Gastroesophageal sphincter (tissue), 4 donors: ENCODE data around the gene VAV2. TPM values are rescaled to one million over a fixed set of nuclear protein-coding genes. Genes with fewer than 3 reads are reported as not detected.
A peak's percentile ranks its signal among the peaks of the same experiment; 100 is the strongest.

Experiments
- ATAC-seq: fragments of 150-250 bp; one replicate; pipeline ENCODE4 v1.9.1; 2016; ENCODE audit warnings: mild to moderate bottlenecking, moderate library complexity
- H3K27ac ChIP-seq, 4 donors: fragments of 200-600 bp; sonication (generic) in 3 of 4; 1 replicate in 3 of 4; 2 replicates in 1 of 4; pipeline ENCODE4 v1.5.1; 2016 to 2019
- H3K27me3 ChIP-seq: fragments of 200-600 bp; sonication (generic); one replicate; pipeline ENCODE4 v1.5.1; 2019
- H3K36me3 ChIP-seq, 2 donors: fragments of 200-600 bp; sonication (generic); one replicate each; pipeline ENCODE4 v1.5.1; 2019; ENCODE audit warnings: control low read depth in 1 of 2
- H3K4me1 ChIP-seq, 3 donors: fragments of 200-600 bp; sonication (generic); 1 replicate in 2 of 3; 2 replicates in 1 of 3; pipeline ENCODE4 v1.5.1; 2016 to 2019; ENCODE audit warnings: control low read depth in 2 of 3
- H3K4me3 ChIP-seq, 2 donors: fragments of 200-600 bp; sonication (generic); one replicate each; pipeline ENCODE4 v1.5.1; 2019; ENCODE audit warnings: mild to moderate bottlenecking in 1 of 2, moderate library complexity in 1 of 2
- H3K9me3 ChIP-seq, 3 donors: fragments of 200-600 bp; sonication (generic); one replicate each; pipeline ENCODE4 v1.5.1; 2017 to 2019; ENCODE audit warnings: control low read depth in 2 of 3
- EP300 ChIP-seq: sonication (generic); formaldehyde crosslinking; IDR thresholded peaks from one replicate; pipeline ENCODE4 v1.6.1; 2017; ENCODE audit warnings: antibody characterized with exemption, mild to moderate bottlenecking
- POLR2A ChIP-seq, 2 donors: fragments of 450-650 bp; IDR thresholded peaks; one replicate each; pipeline ENCODE4 v1.6.1; 2017; ENCODE audit warnings: antibody characterized with exemption in 2 of 2, mild to moderate bottlenecking in 2 of 2, moderate library complexity in 1 of 2
- POLR2AphosphoS5 ChIP-seq: sonication (generic); formaldehyde crosslinking; IDR thresholded peaks from one replicate; pipeline ENCODE4 v1.6.1; 2017; ENCODE audit warnings: antibody characterized with exemption
- WGBS, 2 donors: methylation state at CpG; one replicate each; pipeline ENCODE4 v1.1.5; 2018; ENCODE audit warnings: low coverage in 1 of 2; 5-methylcytosine and 5-hydroxymethylcytosine counted together
- total RNA-seq, 4 donors: library from RNA; depleted of rRNA; stranded (reverse); fragments of >200 nt; gene quantifications; one replicate each; pipeline ENCODE4 v1.1.0, GENCODE V29; 2016
- TF ChIP-seq, protein P1 (sequence below), 4 experiments: fragments of 200-600 bp in 2 of 4; fragments of 450-650 bp in 2 of 4; sonication (generic) in 1 of 4; IDR thresholded peaks; one replicate each; pipeline ENCODE4 v1.5.1; 2017 to 2019; ENCODE audit warnings: antibody characterized with exemption in 4 of 4, mild to moderate bottlenecking in 2 of 4, moderate library complexity in 2 of 4

VAV2 gene
- total RNA-seq, 4 donors from 2014 or later = 7.7 to 16.8 (median 8.9) TPM

DNA sequence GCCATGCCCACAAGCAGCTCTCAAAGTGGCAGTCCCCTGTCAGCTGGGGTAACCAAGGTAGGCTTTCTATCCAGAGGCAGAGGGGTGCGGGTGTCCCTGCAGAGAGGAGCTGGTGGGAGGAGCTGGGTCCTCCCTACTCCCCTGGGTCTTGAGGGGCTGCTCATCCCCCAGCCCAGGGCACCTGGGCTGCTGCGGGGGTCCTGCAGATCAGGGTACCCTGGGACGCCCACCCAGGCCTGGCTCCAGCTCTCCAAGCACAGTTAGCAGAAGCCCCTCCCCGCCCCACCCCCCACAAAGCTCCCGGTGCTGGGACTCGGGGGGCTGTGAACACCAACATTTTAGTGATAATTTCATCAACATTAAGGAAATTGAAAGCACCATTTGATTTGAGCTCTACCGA, 29.8 kb downstream of the VAV2 start:
- Histone ChIP-seq H3K27me3 (no peaks in the 10 kb centered on the region), H3K27ac (no peak overlapping the region), H3K36me3 (no peaks in the 10 kb centered on the region), H3K9me3 (no peaks in the 10 kb centered on the region), H3K4me3 (no peak overlapping the region), H3K4me1 (peaks cover 0 to 39% (median 6%) of the 10 kb centered on the region in 3 donors)
- 63 to 83% methylated on average over 1 to 3 of the region's 7 CpGs for WGBS, 2 donors
- no peak for ATAC-seq
- no peak for TF ChIP-seq POLR2AphosphoS5
- TF ChIP-seq, protein P1, sequence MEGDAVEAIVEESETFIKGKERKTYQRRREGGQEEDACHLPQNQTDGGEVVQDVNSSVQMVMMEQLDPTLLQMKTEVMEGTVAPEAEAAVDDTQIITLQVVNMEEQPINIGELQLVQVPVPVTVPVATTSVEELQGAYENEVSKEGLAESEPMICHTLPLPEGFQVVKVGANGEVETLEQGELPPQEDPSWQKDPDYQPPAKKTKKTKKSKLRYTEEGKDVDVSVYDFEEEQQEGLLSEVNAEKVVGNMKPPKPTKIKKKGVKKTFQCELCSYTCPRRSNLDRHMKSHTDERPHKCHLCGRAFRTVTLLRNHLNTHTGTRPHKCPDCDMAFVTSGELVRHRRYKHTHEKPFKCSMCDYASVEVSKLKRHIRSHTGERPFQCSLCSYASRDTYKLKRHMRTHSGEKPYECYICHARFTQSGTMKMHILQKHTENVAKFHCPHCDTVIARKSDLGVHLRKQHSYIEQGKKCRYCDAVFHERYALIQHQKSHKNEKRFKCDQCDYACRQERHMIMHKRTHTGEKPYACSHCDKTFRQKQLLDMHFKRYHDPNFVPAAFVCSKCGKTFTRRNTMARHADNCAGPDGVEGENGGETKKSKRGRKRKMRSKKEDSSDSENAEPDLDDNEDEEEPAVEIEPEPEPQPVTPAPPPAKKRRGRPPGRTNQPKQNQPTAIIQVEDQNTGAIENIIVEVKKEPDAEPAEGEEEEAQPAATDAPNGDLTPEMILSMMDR (IDR thresholded peaks at IDR 0.05) = no peak

DNA sequence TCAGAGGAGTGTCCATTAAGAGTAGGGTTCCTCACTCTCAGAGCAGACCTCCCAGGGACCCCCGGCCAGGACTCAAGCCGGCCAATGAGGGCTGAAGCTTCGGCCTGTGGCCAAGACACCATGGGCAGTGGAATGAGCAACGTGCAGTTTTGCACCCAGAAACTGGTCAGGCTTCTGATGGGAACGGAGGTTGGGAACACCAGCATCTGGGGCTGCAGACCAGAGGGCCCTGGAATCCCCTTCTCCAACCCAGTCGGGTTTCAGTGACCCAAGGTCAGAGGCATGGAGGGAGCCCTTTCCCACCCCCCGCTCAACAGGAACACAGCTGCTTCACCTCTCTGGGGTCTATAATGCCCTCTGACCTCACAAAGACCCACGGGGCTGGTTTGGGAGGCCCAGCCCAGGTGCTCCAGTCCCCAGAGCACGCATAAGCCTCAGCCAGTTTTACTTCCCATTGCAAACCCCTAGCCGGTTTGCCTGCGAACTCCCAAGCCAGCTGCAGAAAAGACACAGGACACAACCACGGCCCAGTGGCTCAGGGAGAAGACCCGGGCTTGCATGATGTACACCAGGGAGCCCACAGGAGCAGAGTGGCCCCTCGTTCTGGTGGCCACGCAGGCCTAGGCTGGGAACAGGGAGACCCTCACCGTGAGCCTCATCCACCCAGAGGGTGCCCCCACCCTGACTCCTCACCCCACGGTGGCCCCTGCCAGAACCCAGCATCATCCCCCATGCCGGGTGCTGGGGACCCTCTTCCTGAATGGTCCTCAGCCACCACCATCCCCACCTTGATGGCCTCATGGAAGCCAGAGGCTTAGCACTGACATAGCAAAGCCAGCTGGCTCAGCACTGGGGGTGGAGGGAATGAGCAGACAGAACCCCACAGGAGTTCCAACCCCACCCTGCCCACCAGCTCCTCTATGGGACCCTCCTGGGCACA, 30.6 kb downstream of the VAV2 start:
- H3K36me3 ChIP-seq = no peaks in the 10 kb centered on the region
- H3K27me3 ChIP-seq = no peaks in the 10 kb centered on the region
- ATAC-seq = no peak
- 100% methylated on average over 2 of the region's 18 CpGs; no CpG with 5 or more reads in 1 of the 2 donors for WGBS, 2 donors
- no peak overlapping the region for H3K4me3 ChIP-seq
- TF ChIP-seq POLR2A (IDR thresholded peaks at IDR 0.05) (no peak), EP300 (no peak), POLR2AphosphoS5 (no peak)
- TF ChIP-seq, protein P1 (IDR thresholded peaks at IDR 0.05) = no peak
- no peak overlapping the region for H3K27ac ChIP-seq
- peaks cover 0 to 47% (median 14%) of the 10 kb centered on the region in 3 donors for H3K4me1 ChIP-seq
- H3K9me3 ChIP-seq = no peaks in the 10 kb centered on the region

DNA sequence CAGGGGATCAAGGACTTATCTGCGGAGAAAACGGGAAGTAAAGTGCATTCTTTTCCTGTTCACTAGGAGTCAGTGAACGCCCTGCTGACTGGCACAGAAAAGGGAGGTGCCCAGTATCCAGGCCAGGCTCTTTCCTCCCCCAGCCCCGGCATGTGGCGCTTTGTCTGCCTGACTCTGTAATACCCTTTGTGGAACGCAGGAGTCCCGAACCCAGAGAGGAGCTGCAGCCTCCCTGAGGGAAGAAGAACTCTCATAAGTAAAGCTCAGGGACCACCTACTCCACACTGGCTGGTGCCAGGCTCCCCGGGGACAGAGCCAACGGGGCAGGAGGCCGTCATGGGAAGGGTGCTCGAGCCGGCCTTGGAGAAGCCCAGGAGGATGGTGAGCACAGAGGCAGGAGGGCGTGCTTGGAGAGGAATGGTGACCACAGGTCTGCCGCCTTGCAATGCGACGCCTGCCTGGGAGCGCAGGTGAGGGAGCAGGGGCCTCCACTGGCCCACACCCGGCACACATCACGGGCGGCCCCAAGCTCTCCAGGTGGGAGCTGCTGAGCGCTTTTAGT, 31.5 kb downstream of the VAV2 start:
- no peak overlapping the region for H3K27ac ChIP-seq
- H3K4me3 ChIP-seq = no peak overlapping the region
- H3K27me3 ChIP-seq = no peaks in the 10 kb centered on the region
- H3K4me1 ChIP-seq = peaks cover 0 to 56% (median 18%) of the 10 kb centered on the region in 3 donors
- no CpG with 5 or more reads among the region's 21 CpGs for WGBS, 2 donors
- H3K36me3 ChIP-seq = no peaks in the 10 kb centered on the region
- ATAC-seq = peak; percentile 74
- no peaks in the 10 kb centered on the region for H3K9me3 ChIP-seq
- TF ChIP-seq, protein P1 (IDR thresholded peaks at IDR 0.05) = no peak
- TF ChIP-seq POLR2A (IDR thresholded peaks at IDR 0.05) (no peak), POLR2AphosphoS5 (no peak), EP300 (no peak)

DNA sequence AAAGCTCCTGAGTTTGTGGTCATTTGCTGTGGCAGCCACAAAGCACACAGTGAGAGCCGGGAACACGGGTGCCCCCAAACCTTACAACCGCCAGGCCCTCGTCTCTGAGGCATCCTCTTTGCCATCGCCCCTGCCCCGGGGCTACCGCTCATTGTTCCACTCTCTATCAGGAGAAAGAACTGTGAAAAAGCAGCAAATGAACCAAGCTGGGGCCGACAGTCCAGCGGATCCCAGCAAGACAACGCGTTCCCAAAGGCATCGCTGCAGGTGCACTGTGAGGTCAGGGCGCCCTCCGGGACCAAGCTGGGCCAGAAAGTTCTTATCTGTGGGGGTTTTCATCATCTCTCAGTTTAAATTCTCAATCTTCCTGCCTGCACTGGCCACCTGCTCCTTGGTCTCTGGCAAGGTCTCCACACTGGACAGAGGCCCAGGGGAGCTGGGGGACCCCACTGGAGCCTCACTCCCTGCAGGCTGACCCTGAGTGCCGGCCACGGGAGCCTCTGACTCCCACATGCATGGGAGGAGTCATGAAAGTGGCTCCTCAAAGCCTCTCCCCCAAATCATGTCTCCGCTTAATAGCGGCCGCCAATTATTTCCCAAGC, 32.1 kb downstream of the VAV2 start:
- WGBS, 2 donors = 78% methylated on average over 14 of the region's 19 CpGs; no CpG with 5 or more reads in 1 of the 2 donors
- no peak for ATAC-seq
- H3K4me1 ChIP-seq = peaks cover 0 to 59% (median 18%) of the 10 kb centered on the region in 3 donors

More for the DNA sequence above, 32.1 kb downstream of the VAV2 start:
- no peak for TF ChIP-seq EP300
- TF ChIP-seq, protein P1 (IDR thresholded peaks at IDR 0.05) = no peak
- TF ChIP-seq POLR2AphosphoS5 = no peak
- TF ChIP-seq POLR2A (IDR thresholded peaks at IDR 0.05) = no peak
- H3K27ac ChIP-seq = no peak overlapping the region
- H3K27me3 ChIP-seq = no peaks in the 10 kb centered on the region
- no peak overlapping the region for H3K4me3 ChIP-seq
- no peaks in the 10 kb centered on the region for H3K36me3 ChIP-seq
- no peaks in the 10 kb centered on the region for H3K9me3 ChIP-seq
